HG02840 (cell line): ENCODE results near the gene CDC27.
"Not testable (repeated sequence)": the region's sequence is repeated elsewhere in the genome, so short reads cannot be mapped to it uniquely, and the experiment has no call there.

Experiments
- ATAC-seq: cut with Tn5 transposase; IDR thresholded peaks from one replicate; pipeline ENCODE4 v1.9.1; 2021; ENCODE audit warnings: mild to moderate bottlenecking, moderate library complexity, moderate number of reproducible peaks; ENCODE audit not compliant: unreplicated experiment, low FRiP score

Gene CDC27

DNA sequence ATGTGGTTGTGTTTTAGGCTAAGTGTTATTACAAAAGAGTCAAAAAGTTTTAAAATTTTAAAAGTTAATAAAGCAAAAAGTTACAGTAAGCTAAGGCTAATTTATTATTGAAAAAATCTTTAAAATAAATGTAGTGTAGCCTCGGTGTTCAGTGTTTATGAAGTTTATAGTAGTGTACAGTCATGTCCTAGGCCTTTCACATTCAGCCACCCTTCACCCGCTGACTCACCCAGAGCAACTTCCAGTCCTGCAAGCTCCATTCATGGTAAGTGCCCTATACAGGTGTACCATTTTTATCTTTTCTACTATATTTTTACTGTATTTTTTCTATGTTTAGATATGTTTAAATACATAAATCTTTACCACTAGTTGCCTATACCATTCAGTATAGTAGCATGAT lies 111.5 kb downstream of the CDC27 start:
- ATAC-seq = no peak

DNA sequence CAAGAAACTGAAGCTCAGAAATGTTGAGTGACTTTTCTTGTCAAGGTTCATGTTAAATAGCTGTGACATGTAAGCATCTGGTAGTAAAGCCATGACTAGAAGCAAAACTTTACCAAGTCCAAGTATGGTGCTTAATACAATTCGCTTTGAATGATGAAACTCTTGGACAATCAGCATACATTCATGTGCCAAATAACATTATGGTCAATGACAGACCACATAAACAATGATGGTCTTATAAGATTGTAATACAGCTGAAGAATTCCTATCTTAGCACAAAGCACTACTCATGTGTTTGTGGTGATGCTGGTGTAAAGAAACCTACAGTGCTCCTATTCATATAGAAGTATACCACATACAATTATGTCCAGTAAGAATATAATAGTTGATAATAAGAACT lies 112.9 kb downstream of the CDC27 start:
- no peak for ATAC-seq

DNA sequence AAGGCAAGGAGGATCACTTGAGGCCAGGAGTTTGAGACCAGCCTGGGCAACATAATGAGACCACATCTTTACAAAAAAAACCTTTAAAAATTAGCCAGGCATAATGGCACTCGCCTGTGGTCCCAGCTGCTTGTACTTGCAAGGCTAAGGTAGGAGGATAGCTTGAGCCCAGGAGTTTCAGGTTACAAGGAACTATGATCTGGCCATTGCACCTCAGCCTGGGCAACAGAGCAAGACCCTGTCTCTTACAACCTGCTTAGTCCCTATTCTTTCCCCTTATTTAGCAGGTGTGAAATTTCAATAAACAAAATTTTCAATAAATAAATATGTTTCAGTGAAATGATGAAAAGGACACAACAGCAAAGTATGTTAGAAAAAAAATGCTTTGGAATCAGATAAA lies 114.7 kb downstream of the CDC27 start:
- ATAC-seq = not testable (repeated sequence)

DNA sequence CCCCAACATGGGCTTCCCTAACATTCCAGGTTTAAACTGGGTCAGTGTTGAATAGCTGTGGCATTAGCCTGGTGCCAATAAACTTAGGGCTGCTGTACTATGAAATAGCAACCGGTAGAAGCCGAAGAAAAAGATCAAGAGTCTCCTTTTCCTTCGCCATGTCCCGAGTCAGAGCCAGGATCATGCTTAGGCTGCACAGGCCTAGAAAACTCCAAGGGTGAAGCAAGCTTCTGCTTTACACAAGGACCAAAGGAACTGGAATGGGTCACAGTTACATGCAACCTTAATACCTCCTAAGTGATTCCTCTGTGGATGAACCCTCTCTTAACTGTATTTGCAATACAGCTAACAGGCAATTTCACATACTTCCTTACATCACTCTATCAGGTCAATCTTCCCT lies 115.5 kb downstream of the CDC27 start:
- ATAC-seq = not testable (repeated sequence)

DNA sequence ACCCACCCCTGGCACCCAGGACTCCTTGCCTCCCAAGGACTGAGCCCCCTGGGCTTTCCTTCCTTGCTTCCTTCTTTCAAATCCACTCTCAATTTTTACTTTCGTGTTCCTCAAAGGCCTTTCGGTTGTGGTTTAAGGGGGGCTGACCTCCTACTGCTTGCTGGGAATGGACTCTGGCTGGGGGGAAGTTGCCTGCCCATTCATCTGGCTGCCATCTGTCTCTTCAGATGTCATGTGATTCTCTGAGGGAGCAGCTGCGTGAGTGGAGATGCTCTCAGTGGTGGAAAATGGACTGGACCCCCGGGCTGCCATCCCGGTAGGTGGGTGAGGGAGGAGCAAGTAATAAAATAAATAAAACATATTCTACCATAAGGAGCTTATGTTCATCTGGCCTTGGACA lies 116.2 kb downstream of the CDC27 start:
- no peak for ATAC-seq

DNA sequence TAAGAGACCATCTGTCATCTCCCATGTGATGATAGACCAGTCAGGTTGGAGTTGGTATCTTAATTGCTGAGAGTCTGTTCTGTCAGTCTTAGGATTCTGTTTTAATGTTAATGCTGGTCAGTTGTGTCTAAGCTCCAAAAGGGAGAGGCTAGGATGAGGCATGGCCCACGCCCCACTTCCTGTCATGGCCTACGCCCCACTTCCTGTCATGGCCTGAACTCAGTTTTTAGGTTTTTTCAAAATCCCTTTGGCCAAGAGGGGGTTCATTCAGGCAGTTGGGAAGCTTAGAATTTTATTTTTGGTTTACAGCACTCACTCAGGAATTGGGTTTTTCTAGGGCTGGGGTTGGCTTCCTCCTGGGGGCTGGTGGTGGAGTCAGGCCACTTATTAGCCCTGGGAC lies 117.9 kb downstream of the CDC27 start:
- not testable (repeated sequence) for ATAC-seq

DNA sequence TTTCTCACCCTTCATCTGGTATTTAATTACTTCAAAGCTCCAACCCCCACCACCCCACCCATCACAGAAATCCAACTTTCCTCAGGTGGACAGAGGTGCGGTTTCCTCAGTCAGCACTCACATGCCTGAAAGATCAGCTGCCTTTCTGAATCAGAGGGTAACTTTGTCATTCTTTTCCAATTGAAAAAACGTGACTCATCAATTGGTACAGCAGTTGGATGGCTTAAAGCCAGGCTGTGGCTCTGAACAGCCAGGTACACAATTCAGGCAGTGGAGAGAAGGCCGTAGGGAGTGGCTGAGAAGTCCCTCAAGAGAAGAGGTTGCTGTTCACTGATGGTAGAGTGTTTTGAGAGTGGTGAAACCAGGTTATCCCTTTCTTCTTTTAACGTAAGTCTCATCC lies 118.8 kb downstream of the CDC27 start:
- not testable (repeated sequence) for ATAC-seq
